NAMALWA (cell line): ENCODE measurements around the gene SPOCK2.

Source experiments
- DNase-seq: peaks from one replicate; pipeline ENCODE4 v3.0.0-alpha.2; 2015; ENCODE audit warnings: low spot score

Gene SPOCK2

DNA sequence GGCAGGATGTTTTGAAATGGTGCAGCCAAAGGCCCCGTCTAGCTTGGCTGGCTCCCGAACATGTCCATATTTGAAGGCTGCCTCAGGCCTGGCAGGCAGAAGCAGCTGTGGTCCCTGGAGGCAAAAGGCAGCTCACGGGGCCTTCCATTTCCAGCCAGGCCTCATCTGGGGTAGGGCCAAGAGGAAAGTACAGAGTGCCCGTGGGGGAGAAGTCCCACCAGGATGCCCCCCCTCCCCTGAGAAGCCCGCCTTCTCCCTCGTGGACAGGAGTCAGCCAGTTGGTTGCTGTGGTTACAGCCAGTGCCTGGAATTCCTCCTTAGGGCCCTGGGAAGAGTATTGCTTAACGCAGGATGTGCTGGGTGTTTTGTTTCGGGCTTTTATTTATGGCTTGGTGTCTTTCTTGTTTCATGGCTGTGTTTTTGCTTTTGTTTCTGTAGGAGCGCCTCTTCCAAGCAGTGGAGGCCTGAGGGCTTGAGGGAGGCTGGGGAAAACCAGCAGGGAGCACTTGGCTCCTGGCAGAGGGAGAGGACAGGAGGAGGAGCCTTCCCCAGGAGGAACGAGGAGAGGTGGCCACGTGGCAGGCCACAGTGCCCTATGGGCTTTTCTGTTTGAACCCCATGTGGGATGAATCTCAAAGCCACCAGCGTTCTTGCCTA, 78.8 kb downstream of the SPOCK2 start:
- no peak for DNase-seq

- no peak for DNase-seq
Measured at GRCh38 chr10:72009051-72009424, 79.3 kb downstream of the SPOCK2 start.
